Stimulated activated CD4-positive, alpha-beta T cell treated with anti-CD3 and anti-CD28 coated beads, TNF-alpha, amount 100 ng/mL, for 4 hours (primary cell): ENCODE data around the gene IARS1.

Experiments used
- DNase-seq, 3 experiments: peaks; one replicate each; pipeline ENCODE4 v3.0.0-alpha.2; 2020; ENCODE audit warnings: low read depth in 3 of 3

The IARS1 gene

DNA sequence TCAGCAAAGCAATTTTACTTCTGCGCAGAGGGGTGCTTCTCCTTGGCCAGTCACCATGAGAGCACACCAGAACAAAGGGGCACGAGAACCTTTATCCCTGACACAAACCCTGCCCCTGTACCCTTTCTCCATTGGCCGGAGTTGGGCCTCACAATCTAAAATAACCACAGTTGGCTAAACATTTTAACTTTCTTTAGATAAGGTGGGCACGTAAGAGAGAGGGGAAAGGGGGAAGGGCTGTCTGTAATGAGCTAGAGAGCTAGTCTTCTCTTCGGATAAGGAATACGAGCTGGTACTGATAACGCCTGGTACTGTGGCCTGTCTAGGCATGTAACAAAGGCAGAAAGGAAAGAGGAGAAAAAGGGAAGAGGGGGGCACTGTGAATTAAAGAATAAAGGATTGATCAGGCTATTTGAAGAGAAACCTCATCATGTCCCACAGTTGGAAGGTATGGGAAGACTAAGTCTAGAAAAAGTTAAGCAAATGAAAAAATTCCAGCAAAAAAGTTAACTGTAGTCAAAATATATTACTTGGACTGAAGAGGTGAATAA is 1.8 kb upstream of the IARS1 start:
- no peak for DNase-seq

GRCh38 chr9:92294297-92294676 is 790 bp upstream of the IARS1 start:
- no peak for DNase-seq

DNA sequence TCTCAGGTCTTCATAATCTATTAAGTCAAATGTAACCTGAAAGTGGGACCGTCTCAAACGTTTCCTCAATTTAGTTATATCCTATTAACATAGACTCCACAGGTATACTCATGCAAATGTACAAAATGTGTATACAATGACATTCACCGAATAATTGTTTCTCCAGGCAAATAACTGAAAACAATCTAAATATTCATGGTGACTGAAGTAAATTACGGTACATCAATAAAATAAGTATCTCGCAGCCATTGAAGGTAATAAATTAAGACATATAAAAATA is 482 bp downstream of the IARS1 start:
- no peak for DNase-seq

- no peak for DNase-seq
Observed at GRCh38 chr9:92292338-92293074, 991 bp downstream of the IARS1 start.

- no peak for DNase-seq
Observed at GRCh38 chr9:92291577-92291976, 1.9 kb downstream of the IARS1 start.

DNA sequence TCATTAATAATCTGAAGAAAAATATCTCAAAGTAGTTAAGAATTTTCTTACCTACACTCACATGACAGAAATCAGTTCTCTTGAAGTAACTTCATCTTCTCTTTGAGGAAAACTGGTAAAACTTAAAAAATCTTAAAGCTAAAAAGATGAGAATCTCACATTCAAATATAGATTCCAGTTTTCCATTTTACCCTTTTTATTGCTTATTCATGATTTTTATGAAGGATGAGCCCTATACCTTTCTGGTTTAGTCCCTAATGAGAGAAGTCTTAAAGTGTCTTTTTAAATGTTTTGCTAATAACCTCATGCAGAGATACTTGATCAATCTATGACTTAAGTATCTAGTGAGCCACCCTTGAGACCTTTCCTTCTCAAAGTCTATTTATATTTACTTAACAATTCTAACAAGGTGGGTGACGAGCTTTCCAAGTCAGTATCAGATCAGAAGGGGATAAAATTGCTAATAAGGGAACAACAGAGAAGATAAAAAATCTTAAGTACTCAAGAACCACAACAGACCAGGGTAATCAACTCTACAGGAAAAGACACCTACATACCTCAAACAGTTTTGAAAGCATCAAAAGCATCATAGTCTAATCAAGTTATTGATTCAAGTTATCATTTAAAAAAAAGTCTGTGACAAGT is 2.6 kb downstream of the IARS1 start:
- no peak for DNase-seq

DNA sequence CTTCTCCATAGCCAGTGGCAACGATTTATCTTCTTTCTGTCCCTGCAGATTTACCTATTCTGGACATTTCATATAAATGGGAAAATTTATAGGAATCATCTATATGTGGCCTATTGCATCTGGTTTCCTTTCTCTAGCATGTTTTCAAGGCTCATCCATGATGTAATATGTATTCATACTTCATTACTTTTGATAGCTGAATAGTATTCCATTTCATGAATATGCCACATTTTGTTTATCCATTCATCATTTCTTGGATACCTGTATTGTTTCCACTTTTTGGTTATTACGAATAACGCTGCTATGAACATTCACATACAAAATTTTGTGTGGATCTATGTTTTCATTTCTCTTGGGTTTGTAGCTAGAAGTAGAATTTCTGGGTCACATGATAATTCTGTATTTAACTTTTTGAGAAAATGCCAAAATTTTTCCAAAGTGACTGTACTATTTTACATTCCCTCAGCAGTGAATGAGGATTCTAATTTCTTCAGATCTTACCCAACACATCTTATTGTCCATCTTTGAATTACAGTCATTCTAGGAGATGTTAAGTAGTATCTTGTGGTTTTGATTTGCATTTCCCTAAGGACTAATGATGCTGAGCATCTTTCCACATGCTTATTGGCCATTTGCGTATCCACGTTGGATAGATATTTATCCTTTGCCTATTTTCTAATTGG is 3.6 kb downstream of the IARS1 start:
- DNase-seq, result no peak

GRCh38 chr9:92279302-92279701 is 14.2 kb downstream of the IARS1 start:
- DNase-seq, result no peak

- DNase-seq, result no peak
Observed at GRCh38 chr9:92278110-92278509, 15.4 kb downstream of the IARS1 start.

DNA sequence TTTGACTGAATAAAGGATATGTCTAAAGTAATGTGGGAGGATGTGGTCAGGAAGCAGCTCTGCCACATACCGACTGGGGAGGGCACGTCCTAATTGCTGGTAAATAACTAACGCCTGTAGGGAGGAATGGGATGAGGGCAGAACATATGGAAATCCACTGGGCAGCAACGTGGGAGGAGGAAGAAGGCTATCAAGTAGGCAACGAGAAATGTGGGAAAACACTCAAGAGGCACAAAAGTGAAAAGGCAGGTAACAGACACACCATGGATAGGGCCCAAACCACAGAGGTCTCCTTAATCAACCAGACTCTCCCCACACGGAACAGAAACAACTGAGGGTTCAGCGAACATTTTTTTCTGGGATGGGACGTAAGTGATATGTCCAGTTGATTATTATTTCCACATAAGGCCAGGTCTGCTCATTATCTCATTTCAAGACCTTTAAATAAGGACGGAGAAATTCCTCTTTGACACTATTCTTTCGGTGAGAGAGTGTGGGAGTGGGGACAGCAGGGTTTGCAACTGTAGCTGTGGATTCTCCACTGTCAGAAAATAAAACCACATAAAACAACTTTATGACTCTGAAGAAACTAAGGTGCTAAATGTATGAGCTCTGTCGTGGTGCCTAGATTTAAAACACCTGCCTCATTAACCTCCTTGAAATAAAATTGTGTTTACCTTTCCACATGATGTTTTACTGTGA is 17.0 kb downstream of the IARS1 start:
- no peak for DNase-seq

GRCh38 chr9:92275541-92275940 is 18.0 kb downstream of the IARS1 start:
- DNase-seq, result no peak

DNA sequence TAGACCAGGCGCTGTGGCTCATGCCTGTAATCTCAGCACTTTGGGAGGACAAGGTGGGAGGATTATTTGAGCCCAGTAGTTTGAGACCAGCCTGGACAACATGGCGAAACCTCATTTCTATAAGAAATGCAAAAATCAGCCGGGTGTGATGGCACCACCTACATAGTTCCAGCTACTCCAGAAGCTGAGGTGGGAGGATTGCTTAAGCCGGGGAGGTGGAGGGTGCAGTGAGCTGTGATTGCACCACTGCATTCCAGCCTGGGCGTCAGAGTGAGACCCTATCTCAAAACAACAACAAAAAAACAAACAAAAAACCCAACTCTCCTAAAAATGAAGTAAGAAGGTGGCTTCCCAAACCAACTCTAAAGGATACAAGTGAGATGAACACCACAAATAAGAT is 23.0 kb downstream of the IARS1 start:
- DNase-seq, result no peak

GRCh38 chr9:92266486-92266885 is 27.0 kb downstream of the IARS1 start:
- DNase-seq, result no peak

GRCh38 chr9:92265154-92265553 is 28.3 kb downstream of the IARS1 start:
- no peak for DNase-seq

DNA sequence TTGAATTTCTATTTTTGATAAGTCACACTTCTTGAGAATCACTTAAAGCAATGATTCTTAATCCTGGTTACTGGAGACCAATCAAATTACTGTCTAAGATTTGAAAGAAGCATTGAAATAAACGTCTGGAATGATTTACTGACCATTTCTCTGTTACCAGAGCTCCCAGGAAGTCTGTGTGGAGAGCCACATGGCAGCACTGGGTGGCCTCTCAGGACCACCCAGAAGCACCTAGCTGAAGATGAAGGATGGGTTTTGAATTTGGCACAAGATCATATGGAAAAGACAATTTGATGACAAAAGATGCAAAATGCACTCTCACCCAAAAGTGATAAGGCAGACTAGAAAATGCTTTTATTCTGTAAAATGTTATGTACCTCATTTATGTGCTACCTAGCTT is 30.4 kb downstream of the IARS1 start:
- DNase-seq, result no peak

GRCh38 chr9:92257327-92257726 is 36.2 kb downstream of the IARS1 start:
- DNase-seq, result no peak

- no peak for DNase-seq
Observed at GRCh38 chr9:92254381-92255337, 38.8 kb downstream of the IARS1 start.

- no peak for DNase-seq
Observed at GRCh38 chr9:92253656-92254055, 39.8 kb downstream of the IARS1 start.

- no peak for DNase-seq
Observed at GRCh38 chr9:92247981-92248380, 45.5 kb downstream of the IARS1 start.

GRCh38 chr9:92247296-92247695 is 46.2 kb downstream of the IARS1 start:
- DNase-seq, result no peak
